CD4-positive, alpha-beta T cell treated with Interleukin-17A for 1 hour (primary cell): Measurements from ENCODE around the gene SLC25A24.

ENCODE experiments used
- DNase-seq: peaks from one replicate; pipeline ENCODE4 v3.0.0-alpha.2; 2020

SLC25A24 gene

GRCh38 chr1:108089477-108089876 lies 110.7 kb downstream of the SLC25A24 start:
- no peak for DNase-seq

GRCh38 chr1:108085628-108086027 lies 114.5 kb downstream of the SLC25A24 start:
- no peak for DNase-seq

- DNase-seq: no peak
Measured at GRCh38 chr1:108084866-108085477, 115.2 kb downstream of the SLC25A24 start.
